IPS-NIHi7 (cell line): ENCODE data around the gene CHCHD6.
A peak's percentile ranks its signal among the peaks of the same experiment; 100 is the strongest.

Source experiments
- DNase-seq: peaks from one replicate; pipeline ENCODE4 v3.0.0; 2012; ENCODE audit warnings: mixed read lengths; ENCODE audit errors: extremely low spot score

CHCHD6 gene

GRCh38 chr3:126668450-126669401 lies 35.3 kb upstream of the CHCHD6 start:
- no peak for DNase-seq

- DNase-seq = no peak
Measured at GRCh38 chr3:126671521-126671920, 32.5 kb upstream of the CHCHD6 start.

GRCh38 chr3:126672340-126672739 lies 31.7 kb upstream of the CHCHD6 start:
- DNase-seq = no peak

GRCh38 chr3:126672741-126673140 lies 31.3 kb upstream of the CHCHD6 start:
- no peak for DNase-seq

- no peak for DNase-seq
Measured at GRCh38 chr3:126676919-126677705, 26.9 kb upstream of the CHCHD6 start.

GRCh38 chr3:126677862-126678503 lies 26.1 kb upstream of the CHCHD6 start:
- DNase-seq = peak; percentile 4

GRCh38 chr3:126678693-126679317 lies 25.2 kb upstream of the CHCHD6 start:
- peak; percentile 10 for DNase-seq

GRCh38 chr3:126679318-126679751 lies 24.7 kb upstream of the CHCHD6 start:
- DNase-seq = peak; percentile 92

- peak; percentile 13 for DNase-seq
Measured at GRCh38 chr3:126679831-126680666, 24.0 kb upstream of the CHCHD6 start.

- DNase-seq = peak; percentile 1
Measured at GRCh38 chr3:126680667-126681055, 23.4 kb upstream of the CHCHD6 start.

- DNase-seq = peak; percentile 5
Measured at GRCh38 chr3:126682009-126682408, 22.0 kb upstream of the CHCHD6 start.

GRCh38 chr3:126683069-126683468 lies 21.0 kb upstream of the CHCHD6 start:
- no peak for DNase-seq

GRCh38 chr3:126684218-126684751 lies 19.8 kb upstream of the CHCHD6 start:
- peak; percentile 16 for DNase-seq

GRCh38 chr3:126685021-126685420 lies 19.0 kb upstream of the CHCHD6 start:
- peak; percentile 1 for DNase-seq

- peak; percentile 5 for DNase-seq
Measured at GRCh38 chr3:126685493-126685892, 18.5 kb upstream of the CHCHD6 start.

GRCh38 chr3:126691765-126692164 lies 12.3 kb upstream of the CHCHD6 start:
- no peak for DNase-seq

- no peak for DNase-seq
Measured at GRCh38 chr3:126692858-126693257, 11.2 kb upstream of the CHCHD6 start.

- no peak for DNase-seq
Measured at GRCh38 chr3:126693921-126694320, 10.1 kb upstream of the CHCHD6 start.

GRCh38 chr3:126696701-126697267 lies 7.3 kb upstream of the CHCHD6 start:
- no peak for DNase-seq

- no peak for DNase-seq
Measured at GRCh38 chr3:126699011-126699410, 5.0 kb upstream of the CHCHD6 start.
